IMR-90 (cell line): ENCODE data around the gene NET1. TPM values are rescaled to one million over a fixed set of nuclear protein-coding genes. Genes with fewer than 3 reads are reported as not detected.

Experiments used
- ATAC-seq: fragments of 200-7000 bp; cut with Tn5 transposase; 2 replicates; pipeline ENCODE4 v1.9.1; 2020; ENCODE audit warnings: low read depth, mild to moderate bottlenecking, moderate library complexity
- BruUV-seq: library from RNA; stranded (reverse); fragments of 400-500 nt; replicated peaks from 2 replicates; lab custom pipeline; 2021; lab: Mats Ljungman, UMichigan
- CTCF ChIA-PET: fragments of 300-600 bp; formaldehyde crosslinking; extraction: SDS; loops from one replicate; lab custom pipeline; 2021; ENCODE audit warnings: antibody characterized with exemption; lab: Yijun Ruan, JAX
- POLR2A ChIA-PET: fragments of 300-600 bp; sonication (Branson Sonifier 250); formaldehyde crosslinking; loops from one replicate; lab custom pipeline; 2022; ENCODE audit warnings: antibody characterized with exemption; ENCODE audit not compliant: unreplicated experiment; lab: Charles Lee
- DNase-seq: peaks from one replicate; pipeline ENCODE4 v3.0.0; 2013
- H2AFZ ChIP-seq: replicated peaks from 2 replicates; pipeline ENCODE3; 2013; ENCODE audit warnings: low read length, mild to moderate bottlenecking; ENCODE audit not compliant: poor library complexity
- H2AK5ac ChIP-seq: 2 replicates; pipeline ENCODE4 v1.6.1; 2013; ENCODE audit warnings: low read depth, low read length, inconsistent platforms
- H2AK9ac ChIP-seq: replicated peaks from 2 replicates; pipeline ENCODE3; 2013; ENCODE audit warnings: mild to moderate bottlenecking, low read depth, low read length, moderate library complexity; ENCODE audit not compliant: poor library complexity
- H2BK120ac ChIP-seq: 2 replicates; pipeline ENCODE4 v1.6.1; 2013; ENCODE audit warnings: low read depth, low read length, inconsistent platforms
- H2BK15ac ChIP-seq: 3 replicates; pipeline ENCODE4 v1.6.1; 2013; ENCODE audit warnings: low read depth, low read length, inconsistent platforms
- H2BK20ac ChIP-seq: 2 replicates; pipeline ENCODE4 v1.6.1; 2013; ENCODE audit warnings: low read depth, mild to moderate bottlenecking, inconsistent platforms, low read length, moderate library complexity
- H2BK5ac ChIP-seq: 2 replicates; pipeline ENCODE4 v1.6.1; 2013; ENCODE audit warnings: mild to moderate bottlenecking, low read depth, low read length, inconsistent platforms; ENCODE audit not compliant: poor library complexity, severe bottlenecking
- H3K14ac ChIP-seq: replicated peaks from 2 replicates; pipeline ENCODE4 v1.6.1; 2013; ENCODE audit warnings: low read depth, low read length, inconsistent platforms
- H3K18ac ChIP-seq: 2 replicates; pipeline ENCODE4 v1.6.1; 2013; ENCODE audit warnings: low read depth, low read length, control low read depth
- H3K23ac ChIP-seq: 2 replicates; pipeline ENCODE4 v1.6.1; 2013; ENCODE audit warnings: low read depth, low read length, inconsistent platforms
- H3K27ac ChIP-seq: 2 replicates; pipeline ENCODE4 v1.5.1; 2013; ENCODE audit warnings: mild to moderate bottlenecking, control low read depth, low read length; ENCODE audit not compliant: insufficient read depth
- H3K27me3 ChIP-seq: 2 replicates; pipeline ENCODE4 v1.6.1; 2013; ENCODE audit warnings: low read length; ENCODE audit not compliant: control insufficient read depth, insufficient read depth
- H3K36me3 ChIP-seq: 2 replicates; pipeline ENCODE4 v1.6.1; 2013; ENCODE audit warnings: low read length, mixed read lengths; ENCODE audit not compliant: control insufficient read depth, insufficient read depth
- H3K4ac ChIP-seq: 2 replicates; pipeline ENCODE4 v1.6.1; 2013; ENCODE audit warnings: low read depth, low read length, inconsistent platforms
- H3K4me1 ChIP-seq: 2 replicates; pipeline ENCODE4 v1.6.1; 2013; ENCODE audit warnings: low read length, mixed read lengths; ENCODE audit not compliant: control insufficient read depth, insufficient read depth
- H3K4me2 ChIP-seq: 2 replicates; pipeline ENCODE4 v1.6.1; 2013; ENCODE audit warnings: low read depth, mild to moderate bottlenecking, control low read depth, low read length, moderate library complexity
- H3K4me3 ChIP-seq: 2 replicates; pipeline ENCODE4 v1.5.1; 2013; ENCODE audit warnings: low read depth, mild to moderate bottlenecking, control low read depth, low read length, moderate library complexity; ENCODE audit not compliant: insufficient read depth
- H3K56ac ChIP-seq: 2 replicates; pipeline ENCODE4 v1.6.1; 2013; ENCODE audit warnings: low read length, inconsistent platforms; ENCODE audit not compliant: insufficient read depth; ENCODE audit errors: extremely low read depth
- H3K79me1 ChIP-seq, 2 experiments: 2 replicates each; pipeline ENCODE4 v1.6.1; 2013; ENCODE audit warnings: low read length in 2 of 2, inconsistent platforms in 1 of 2, low read depth in 1 of 2
- H3K9ac ChIP-seq: 2 replicates; pipeline ENCODE4 v1.6.1; 2013; ENCODE audit warnings: low read depth, low read length, control low read depth
- H3K9me1 ChIP-seq: 2 replicates; pipeline ENCODE4 v1.6.1; 2013; ENCODE audit warnings: low read length, inconsistent platforms; ENCODE audit not compliant: insufficient read depth
- H3K9me3 ChIP-seq: 2 replicates; pipeline ENCODE4 v1.6.1; 2013; ENCODE audit warnings: low read length; ENCODE audit not compliant: control insufficient read depth, insufficient read depth
- H4K20me1 ChIP-seq: 2 replicates; pipeline ENCODE4 v1.6.1; 2013; ENCODE audit warnings: low read length, inconsistent platforms; ENCODE audit not compliant: insufficient read depth
- H4K5ac ChIP-seq: 2 replicates; pipeline ENCODE4 v1.6.1; 2013; ENCODE audit warnings: mild to moderate bottlenecking, low read depth, low read length, control low read depth
- H4K8ac ChIP-seq, 2 experiments: 2 replicates each; pipeline ENCODE4 v1.6.1; 2013; ENCODE audit warnings: low read depth in 2 of 2, low read length in 2 of 2, control low read depth in 1 of 2, inconsistent platforms in 1 of 2
- H4K91ac ChIP-seq: 2 replicates; pipeline ENCODE4 v1.6.1; 2013; ENCODE audit warnings: low read depth, low read length, inconsistent platforms; ENCODE audit not compliant: insufficient read depth
- BHLHE40 ChIP-seq: fragments of 150-350 bp; IDR thresholded peaks from 2 replicates; pipeline ENCODE4 v1.6.1; 2016; ENCODE audit warnings: mild to moderate bottlenecking, low read depth, low read length
- CEBPB ChIP-seq: IDR thresholded peaks from 2 replicates; pipeline ENCODE4 v1.6.1; 2012; ENCODE audit warnings: low read depth, low read length, improper control_type of control experiment
- CHD1 ChIP-seq: IDR thresholded peaks from 2 replicates; pipeline ENCODE4 v1.6.1; 2012; ENCODE audit warnings: low read depth, low read length, improper control_type of control experiment
- FOS ChIP-seq: fragments of 150-350 bp; IDR thresholded peaks from 2 replicates; pipeline ENCODE4 v1.6.1; 2016; ENCODE audit warnings: low read depth, low read length
- MAFK ChIP-seq: IDR thresholded peaks from 2 replicates; pipeline ENCODE4 v1.6.1; 2012; ENCODE audit warnings: low read depth, low read length, improper control_type of control experiment
- MAZ ChIP-seq: IDR thresholded peaks from 2 replicates; pipeline ENCODE4 v1.6.1; 2012; ENCODE audit warnings: low read depth, mild to moderate bottlenecking, low read length, improper control_type of control experiment, moderate library complexity, borderline replicate concordance
- MXI1 ChIP-seq: IDR thresholded peaks from 2 replicates; pipeline ENCODE4 v1.6.1; 2012; ENCODE audit warnings: low read depth, mild to moderate bottlenecking, low read length, moderate library complexity, borderline replicate concordance
- NFE2L2 ChIP-seq: fragments of 150-350 bp; IDR thresholded peaks from 2 replicates; pipeline ENCODE4 v1.6.1; 2016; ENCODE audit warnings: low read depth, mild to moderate bottlenecking, low read length
- POLR2A ChIP-seq: IDR thresholded peaks from 2 replicates; pipeline ENCODE4 v1.6.1; 2012; ENCODE audit warnings: mild to moderate bottlenecking, low read depth, low read length
- RAD21 ChIP-seq: IDR thresholded peaks from 2 replicates; pipeline ENCODE4 v1.6.1; 2012; ENCODE audit warnings: low read length, improper control_type of control experiment
- RCOR1 ChIP-seq: IDR thresholded peaks from 2 replicates; pipeline ENCODE4 v1.6.1; 2012; ENCODE audit warnings: mild to moderate bottlenecking, low read length, improper control_type of control experiment; ENCODE audit not compliant: insufficient replicate concordance
- RFX5 ChIP-seq: IDR thresholded peaks from 2 replicates; pipeline ENCODE4 v1.8.0; 2012; ENCODE audit warnings: low read depth, mild to moderate bottlenecking, low read length, moderate library complexity
- SMC3 ChIP-seq: fragments of 150-350 bp; IDR thresholded peaks from 2 replicates; pipeline ENCODE4 v1.6.1; 2016; ENCODE audit warnings: low read depth, mild to moderate bottlenecking, antibody characterized with exemption, low read length, moderate library complexity
- WGBS, 2 experiments: methylation state at CpG; one replicate each; pipeline versions ENCODE4 v1.1.5 to v1.1.7; 2013; ENCODE audit warnings: missing lambda C conversion rate in 2 of 2; ENCODE audit not compliant: insufficient read length in 1 of 2; ENCODE audit errors: extremely low coverage in 2 of 2; 5-methylcytosine and 5-hydroxymethylcytosine counted together
- dilution Hi-C: fragments of 300-500 bp; cut with HindIII; formaldehyde crosslinking; loops from one replicate; pipeline ENCODE4 v1.14.3; 2018; ENCODE audit warnings: low sequenced_read_pairs; ENCODE audit not compliant: unreplicated experiment
- in situ Hi-C: fragments of 300-500 bp; cut with MboI; formaldehyde crosslinking; loops from 3 replicates; pipeline ENCODE4 v1.14.3; 2019; ENCODE audit warnings: low sequenced_read_pairs, inconsistent platforms, mixed read lengths
- intact Hi-C: fragments of 100-400 bp; cut with micrococcal nuclease; formaldehyde crosslinking; loops from 2 replicates; pipeline ENCODE4 v1.10.0; 2022
- polyA plus RNA-seq, 3 experiments: library from polyadenylated mRNA; depleted of rRNA; stranded (reverse); fragments of >200 nt; gene quantifications; 2 replicates each; pipeline ENCODE4 v1.2.3, GENCODE V29; 2012; ENCODE audit warnings: low replicate concordance in 1 of 3
- total RNA-seq: library from RNA; depleted of rRNA; stranded (reverse); fragments of >200 nt; gene quantifications from 2 replicates; pipeline ENCODE4 v1.2.3, GENCODE V29; 2012
- TF ChIP-seq, protein P1 (sequence below): fragments of 150-350 bp; IDR thresholded peaks from 2 replicates; pipeline ENCODE4 v1.6.1; 2017; ENCODE audit warnings: mild to moderate bottlenecking, antibody characterized with exemption, low read length, low read depth
- TF ChIP-seq, protein P2 (sequence below): conservative IDR thresholded peaks from 2 replicates; pipeline ENCODE4 v1.5.1; 2012; ENCODE audit warnings: mild to moderate bottlenecking, low read depth, low read length, improper control_type of control experiment
- TF ChIP-seq, protein P3 (sequence below): fragments of 150-350 bp; IDR thresholded peaks from 2 replicates; pipeline ENCODE4 v1.6.1; 2016; ENCODE audit warnings: low read depth, mild to moderate bottlenecking, low read length, moderate library complexity, borderline replicate concordance

Gene NET1
- total and polyA plus RNA-seq, 2 of the 4 experiments (the other 2 are of a cell fraction), result 20.0 to 54.7 TPM

DNA sequence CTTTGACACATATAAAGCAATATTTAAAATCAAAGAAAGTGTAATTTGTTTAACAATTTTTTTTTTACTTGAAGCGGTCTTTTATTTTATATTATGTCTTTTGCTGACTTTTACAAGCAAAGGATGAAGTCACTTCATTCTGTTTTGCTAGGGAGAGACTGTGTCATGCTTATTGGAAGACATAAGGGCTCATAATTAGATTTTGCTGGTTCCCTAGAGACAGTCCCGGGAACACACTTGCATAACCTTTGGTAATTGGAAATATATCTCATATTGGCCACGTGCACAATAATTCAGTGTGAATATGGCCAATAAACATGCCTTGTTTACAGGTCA, 448 bp upstream of the NET1 start:
- H3K79me1 ChIP-seq, result peaks cover 13 to 19% of the 10 kb centered on the region in 2 experiments

More for the DNA sequence above, 448 bp upstream of the NET1 start:
- Histone ChIP-seq H4K20me1 (no peaks in the 10 kb centered on the region), H2AK9ac (no peak overlapping the region), H3K56ac (no peak overlapping the region), H3K23ac (no peak overlapping the region; the same call in 1 of the 2 replicates), H3K14ac (no peak overlapping the region), H3K4me2 (peak overlapping the region; percentile 97), H4K8ac (no peak overlapping the region), H3K4me1 (no peaks in the 10 kb centered on the region), H3K4ac (no peak overlapping the region), H3K4me3 (peak overlapping the region; percentile 93; the same call in 1 of the 2 replicates), H3K18ac (no peak overlapping the region), H2BK5ac (no peak overlapping the region), H2AK5ac (no peak overlapping the region), H2AFZ (peak overlapping the region; percentile 85), H3K9ac (no peak overlapping the region), H3K9me1 (no peaks in the 10 kb centered on the region), H4K91ac (no peak overlapping the region), H3K9me3 (no peaks in the 10 kb centered on the region; the same call in 1 of the 2 replicates), H2BK120ac (no peak overlapping the region), H3K27ac (no peak overlapping the region), H2BK15ac (no peak overlapping the region), H2BK20ac (no peak overlapping the region), H3K27me3 (no peaks in the 10 kb centered on the region), H4K5ac (no peak overlapping the region), H3K36me3 (no peaks in the 10 kb centered on the region)
- intact Hi-C loops, result no loop called here
- DNase-seq (no peak), ATAC-seq (no peak)
- in situ Hi-C loops, result no loop called here
- TF ChIP-seq MXI1 (no peak), RCOR1 (no peak), CHD1 (no peak), NFE2L2 (no peak), RAD21 (no peak), FOS (no peak), SMC3 (no peak), POLR2A (no peak), MAZ (no peak), RFX5 (no peak), MAFK (no peak), CEBPB (no peak), BHLHE40 (no peak)
- TF ChIP-seq, protein P1, sequence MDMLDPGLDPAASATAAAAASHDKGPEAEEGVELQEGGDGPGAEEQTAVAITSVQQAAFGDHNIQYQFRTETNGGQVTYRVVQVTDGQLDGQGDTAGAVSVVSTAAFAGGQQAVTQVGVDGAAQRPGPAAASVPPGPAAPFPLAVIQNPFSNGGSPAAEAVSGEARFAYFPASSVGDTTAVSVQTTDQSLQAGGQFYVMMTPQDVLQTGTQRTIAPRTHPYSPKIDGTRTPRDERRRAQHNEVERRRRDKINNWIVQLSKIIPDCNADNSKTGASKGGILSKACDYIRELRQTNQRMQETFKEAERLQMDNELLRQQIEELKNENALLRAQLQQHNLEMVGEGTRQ, result no peak
- TF ChIP-seq, protein P2, sequence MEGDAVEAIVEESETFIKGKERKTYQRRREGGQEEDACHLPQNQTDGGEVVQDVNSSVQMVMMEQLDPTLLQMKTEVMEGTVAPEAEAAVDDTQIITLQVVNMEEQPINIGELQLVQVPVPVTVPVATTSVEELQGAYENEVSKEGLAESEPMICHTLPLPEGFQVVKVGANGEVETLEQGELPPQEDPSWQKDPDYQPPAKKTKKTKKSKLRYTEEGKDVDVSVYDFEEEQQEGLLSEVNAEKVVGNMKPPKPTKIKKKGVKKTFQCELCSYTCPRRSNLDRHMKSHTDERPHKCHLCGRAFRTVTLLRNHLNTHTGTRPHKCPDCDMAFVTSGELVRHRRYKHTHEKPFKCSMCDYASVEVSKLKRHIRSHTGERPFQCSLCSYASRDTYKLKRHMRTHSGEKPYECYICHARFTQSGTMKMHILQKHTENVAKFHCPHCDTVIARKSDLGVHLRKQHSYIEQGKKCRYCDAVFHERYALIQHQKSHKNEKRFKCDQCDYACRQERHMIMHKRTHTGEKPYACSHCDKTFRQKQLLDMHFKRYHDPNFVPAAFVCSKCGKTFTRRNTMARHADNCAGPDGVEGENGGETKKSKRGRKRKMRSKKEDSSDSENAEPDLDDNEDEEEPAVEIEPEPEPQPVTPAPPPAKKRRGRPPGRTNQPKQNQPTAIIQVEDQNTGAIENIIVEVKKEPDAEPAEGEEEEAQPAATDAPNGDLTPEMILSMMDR, result no peak
- TF ChIP-seq, protein P3, sequence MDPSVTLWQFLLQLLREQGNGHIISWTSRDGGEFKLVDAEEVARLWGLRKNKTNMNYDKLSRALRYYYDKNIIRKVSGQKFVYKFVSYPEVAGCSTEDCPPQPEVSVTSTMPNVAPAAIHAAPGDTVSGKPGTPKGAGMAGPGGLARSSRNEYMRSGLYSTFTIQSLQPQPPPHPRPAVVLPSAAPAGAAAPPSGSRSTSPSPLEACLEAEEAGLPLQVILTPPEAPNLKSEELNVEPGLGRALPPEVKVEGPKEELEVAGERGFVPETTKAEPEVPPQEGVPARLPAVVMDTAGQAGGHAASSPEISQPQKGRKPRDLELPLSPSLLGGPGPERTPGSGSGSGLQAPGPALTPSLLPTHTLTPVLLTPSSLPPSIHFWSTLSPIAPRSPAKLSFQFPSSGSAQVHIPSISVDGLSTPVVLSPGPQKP, result no peak
- POLR2A ChIA-PET, result no interaction called here
- WGBS, 2 experiments, result no CpG with 5 or more reads among the region's 3 CpGs
- CTCF ChIA-PET, result no interaction called here
- BruUV-seq, result no TSS peak
- dilution Hi-C loops, result no loop called here
